Epithelial cell of esophagus (primary cell): ENCODE results near the gene LPP.
A peak's percentile ranks its signal among the peaks of the same experiment; 100 is the strongest.

ENCODE experiments used
- DNase-seq: peaks from one replicate; pipeline ENCODE4 v3.0.0; 2010; ENCODE audit warnings: low read depth
- H3K4me3 ChIP-seq: 2 replicates; pipeline ENCODE4 v1.5.1; 2011; ENCODE audit warnings: mild to moderate bottlenecking, low read length, control low read depth
- CTCF ChIP-seq: IDR thresholded peaks from 2 replicates; pipeline ENCODE4 v1.5.1; 2011; ENCODE audit warnings: low read depth, mild to moderate bottlenecking, low read length, control low read depth, inconsistent platforms; ENCODE audit not compliant: insufficient read depth; ENCODE audit errors: missing control alignments

Gene LPP

DNA sequence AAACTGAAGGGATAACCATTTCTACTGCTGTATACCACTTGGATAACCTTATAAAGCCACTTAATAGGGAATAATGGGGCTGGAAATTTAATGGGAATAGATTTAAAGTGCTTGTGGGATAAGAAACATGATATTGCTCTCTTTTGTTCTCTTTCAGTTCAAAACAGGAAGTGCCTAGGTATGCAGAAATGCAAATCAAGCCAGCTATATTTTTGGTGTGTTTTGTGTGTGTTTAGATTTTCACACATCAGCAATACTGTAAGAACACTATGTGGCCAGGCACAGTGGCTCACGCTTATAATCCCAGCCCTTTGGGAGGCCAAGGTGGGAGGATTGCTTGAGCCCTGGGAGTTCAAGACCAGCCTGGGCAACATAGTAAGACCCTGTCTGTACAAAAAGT is 575.5 kb downstream of the LPP start:
- no peak for DNase-seq
- no peak overlapping the region for H3K4me3 ChIP-seq
- no peak for TF ChIP-seq CTCF

- TF ChIP-seq CTCF, result no peak
- H3K4me3 ChIP-seq, result no peak overlapping the region
- peak; percentile 9 for DNase-seq
Measured at GRCh38 chr3:188734395-188734794, 580.4 kb downstream of the LPP start.

DNA sequence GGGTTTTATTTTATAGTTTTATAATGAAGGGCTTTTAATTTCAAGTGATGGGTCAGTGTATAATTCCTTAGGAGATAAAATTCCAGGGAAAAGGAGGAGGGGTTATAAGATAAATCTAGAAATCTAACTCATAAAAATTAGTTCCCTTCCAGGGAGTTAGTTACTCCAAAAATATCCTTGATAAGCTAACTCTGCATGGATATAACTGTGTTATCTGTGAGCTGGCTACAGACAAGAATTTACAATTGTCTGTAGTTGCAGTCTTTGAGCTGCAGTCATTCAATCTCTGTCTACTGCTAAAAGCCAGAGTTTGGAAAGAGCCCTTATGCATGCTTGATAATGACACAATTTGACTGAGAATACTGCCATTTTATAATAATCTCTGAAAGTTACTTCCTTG is 585.6 kb downstream of the LPP start:
- TF ChIP-seq CTCF, result no peak
- DNase-seq, result no peak
- no peak overlapping the region for H3K4me3 ChIP-seq

DNA sequence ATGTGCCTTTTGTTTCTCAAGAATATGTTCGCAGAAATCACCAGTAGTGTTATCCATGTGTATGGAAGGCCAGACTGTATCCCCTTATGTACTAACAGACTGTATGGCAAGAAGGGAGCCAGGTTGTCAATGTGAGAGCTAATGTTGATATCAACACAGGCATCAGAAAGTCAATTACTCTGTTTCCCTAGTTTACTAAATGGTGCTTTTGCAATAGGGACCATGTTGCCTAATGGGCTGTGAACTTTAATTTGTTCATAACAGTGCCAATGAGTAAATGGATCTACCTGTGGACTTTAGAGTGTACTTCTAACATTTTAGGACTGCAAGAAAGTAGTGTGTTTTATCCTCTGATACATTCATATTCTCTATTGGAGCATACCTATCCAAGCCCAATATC is 586.1 kb downstream of the LPP start:
- H3K4me3 ChIP-seq, result no peak overlapping the region
- no peak for DNase-seq
- no peak for TF ChIP-seq CTCF

- no peak overlapping the region for H3K4me3 ChIP-seq
- DNase-seq, result no peak
- no peak for TF ChIP-seq CTCF
Measured at GRCh38 chr3:188742755-188743550, 589.0 kb downstream of the LPP start.

DNA sequence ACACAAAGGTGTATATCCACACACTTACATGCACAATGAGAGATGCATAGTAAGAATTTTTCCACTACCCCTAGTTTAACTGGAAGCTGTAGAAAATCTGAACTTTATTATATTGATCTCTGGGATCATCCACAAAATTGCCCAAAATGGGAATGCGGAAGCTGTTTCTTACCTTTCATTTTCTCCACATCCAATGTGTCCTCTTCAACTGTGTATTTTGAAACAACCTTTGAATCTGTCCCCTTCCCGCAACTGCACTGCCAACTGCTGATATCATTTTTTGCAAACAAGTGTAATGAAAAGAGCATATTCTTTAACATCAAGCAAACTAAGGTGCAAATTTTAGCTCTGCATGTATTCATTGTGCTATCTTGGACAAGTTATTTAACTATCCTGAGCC is 590.2 kb downstream of the LPP start:
- TF ChIP-seq CTCF, result no peak
- no peak overlapping the region for H3K4me3 ChIP-seq
- DNase-seq, result no peak

- DNase-seq, result no peak
- no peak overlapping the region for H3K4me3 ChIP-seq
- TF ChIP-seq CTCF, result no peak
Measured at GRCh38 chr3:188745031-188745430, 591.1 kb downstream of the LPP start.
